Memory B cell (primary cell): Measurements from ENCODE around the gene HPCAL1.
A peak's percentile ranks its signal among the peaks of the same experiment; 100 is the strongest.
"Not testable (repeated sequence)": the region's sequence is repeated elsewhere in the genome, so short reads cannot be mapped to it uniquely, and the experiment has no call there.

Source experiments
- ATAC-seq: fragments of 150-1000 bp; cut with Tn5 transposase; 2 replicates; pipeline ENCODE4 v1.10.0; 2021; ENCODE audit warnings: low read depth, mild to moderate bottlenecking, moderate library complexity
- DNase-seq, 2 donors: peaks; one replicate each; pipeline ENCODE4 v3.0.0; 2022; ENCODE audit warnings: low spot score in 2 of 2
- H3K27ac Mint-ChIP-seq: one replicate; pipeline ENCODE4 v1.8.0; 2022; ENCODE audit warnings: mild to moderate bottlenecking, moderate library complexity, mixed read lengths
- H3K27me3 Mint-ChIP-seq: one replicate; pipeline ENCODE4 v1.8.0; 2022; ENCODE audit warnings: mixed read lengths
- H3K36me3 Mint-ChIP-seq: one replicate; pipeline ENCODE4 v1.8.0; 2022; ENCODE audit warnings: mild to moderate bottlenecking, mixed read lengths
- H3K4me1 Mint-ChIP-seq: one replicate; pipeline ENCODE4 v1.8.0; 2022; ENCODE audit warnings: mixed read lengths
- H3K4me3 Mint-ChIP-seq: one replicate; pipeline ENCODE4 v1.8.0; 2022; ENCODE audit warnings: mild to moderate bottlenecking, moderate library complexity, mixed read lengths
- H3K9me3 Mint-ChIP-seq: one replicate; pipeline ENCODE4 v1.8.0; 2022; ENCODE audit warnings: mixed read lengths

HPCAL1 gene

DNA sequence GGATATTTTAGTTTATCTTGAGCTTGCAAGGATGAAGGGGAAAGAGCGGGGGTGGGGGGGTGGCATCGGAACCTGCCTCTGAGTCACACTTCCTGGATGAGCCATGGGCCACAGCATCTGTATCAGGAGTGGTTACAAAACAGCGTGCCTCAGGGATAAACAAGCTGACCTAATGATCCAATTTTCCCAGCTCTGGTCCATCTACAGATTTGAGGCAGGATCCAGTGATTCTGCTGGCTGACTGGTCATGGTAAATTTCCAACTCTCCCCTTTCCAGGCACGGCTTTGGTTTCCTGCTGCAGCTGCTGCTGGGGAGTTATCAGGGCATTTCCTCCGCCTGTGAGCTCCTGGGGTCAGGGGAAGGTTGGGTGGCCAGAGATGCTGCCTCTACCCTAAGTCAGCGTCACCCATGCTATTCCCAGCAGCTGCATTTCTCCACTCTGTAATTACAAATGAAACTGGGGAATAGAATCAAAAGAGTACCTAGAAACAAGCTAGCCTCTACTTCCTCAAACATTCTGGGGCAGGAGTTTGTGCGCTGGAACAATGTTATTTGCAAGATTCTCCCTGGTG is 4.7 kb upstream of the HPCAL1 start:
- peaks cover 5% of the 10 kb centered on the region for H3K9me3 Mint-ChIP-seq
- H3K27ac Mint-ChIP-seq = no peak overlapping the region
- no peaks in the 10 kb centered on the region for H3K27me3 Mint-ChIP-seq
- ATAC-seq (no peak), DNase-seq (no peak)
- peaks cover 12% of the 10 kb centered on the region for H3K4me1 Mint-ChIP-seq
- H3K4me3 Mint-ChIP-seq = peak overlapping the region; percentile 24
- H3K36me3 Mint-ChIP-seq = peaks cover 2% of the 10 kb centered on the region

GRCh38 chr2:10298777-10299176 is 3.9 kb upstream of the HPCAL1 start:
- H3K27ac Mint-ChIP-seq, H3K27me3 Mint-ChIP-seq, DNase-seq, ATAC-seq, H3K36me3 Mint-ChIP-seq, H3K9me3 Mint-ChIP-seq, H3K4me3 Mint-ChIP-seq: not testable (repeated sequence)
- peaks cover 14% of the 10 kb centered on the region for H3K4me1 Mint-ChIP-seq

- Mint-ChIP-seq H3K4me1 (peaks cover 21% of the 10 kb centered on the region), H3K36me3 (no peaks in the 10 kb centered on the region), H3K4me3 (peak overlapping the region; percentile 12), H3K27me3 (no peaks in the 10 kb centered on the region), H3K9me3 (peaks cover 2% of the 10 kb centered on the region), H3K27ac (peak overlapping the region; percentile 26)
- DNase-seq (no peak), ATAC-seq (no peak)
These were observed 2.3 kb upstream of the HPCAL1 start for GRCh38 chr2:10300328-10300920.

DNA sequence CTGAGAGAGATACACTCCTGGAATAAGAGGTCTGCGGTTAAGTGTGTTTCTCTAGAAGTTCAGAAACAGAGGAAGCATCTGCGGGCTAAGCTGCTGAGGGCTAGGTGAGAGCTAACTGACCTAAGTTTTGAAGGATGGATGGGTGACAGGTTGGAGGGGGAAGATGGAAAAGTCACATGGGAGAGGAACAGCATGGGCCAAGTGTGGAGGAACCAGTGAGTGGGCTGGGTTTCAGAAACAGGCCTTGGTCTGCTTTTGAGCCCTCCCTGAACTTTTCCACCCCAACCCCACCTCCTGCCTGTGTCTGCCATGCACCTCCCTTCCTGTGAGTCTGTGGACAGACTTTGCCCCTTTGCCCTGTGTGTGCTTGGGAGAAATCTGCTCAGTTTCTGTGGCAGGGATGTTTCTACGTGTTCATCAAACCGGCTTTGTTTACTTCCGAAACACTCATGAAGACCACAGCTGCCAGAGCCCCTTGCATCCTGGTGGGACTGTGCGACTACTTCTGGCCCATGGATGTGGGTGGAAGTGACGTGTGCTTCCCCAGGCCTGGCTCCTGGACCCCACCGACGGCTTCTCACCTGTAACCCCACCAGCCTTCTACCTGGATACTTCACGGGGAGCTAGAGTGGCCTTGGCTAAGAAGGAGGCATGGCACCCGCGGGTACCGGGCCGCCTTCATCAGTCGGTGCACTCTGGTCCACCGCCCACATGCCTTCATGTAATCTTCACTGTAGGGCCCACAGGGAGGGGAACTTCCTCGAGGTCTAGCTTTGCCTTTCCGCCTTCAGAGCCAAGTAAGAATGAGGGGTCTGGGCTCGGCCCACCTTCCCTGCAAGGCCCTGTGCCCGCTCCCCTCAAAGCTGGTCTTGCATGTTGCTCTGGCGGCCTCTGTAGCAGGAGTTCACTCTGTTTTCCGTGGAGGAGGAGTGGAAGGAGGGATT is 1.4 kb upstream of the HPCAL1 start:
- Mint-ChIP-seq H3K27ac (peak overlapping the region; percentile 63), H3K36me3 (no peaks in the 10 kb centered on the region), H3K4me1 (peaks cover 25% of the 10 kb centered on the region), H3K9me3 (peaks cover 2% of the 10 kb centered on the region), H3K27me3 (no peaks in the 10 kb centered on the region), H3K4me3 (peak overlapping the region; percentile 82)
- DNase-seq (peak; percentile 3 to 34), ATAC-seq (no peak)

- peak overlapping the region; percentile 82 for H3K4me3 Mint-ChIP-seq
- no peaks in the 10 kb centered on the region for H3K36me3 Mint-ChIP-seq
- H3K27ac Mint-ChIP-seq = peak overlapping the region; percentile 63
- H3K9me3 Mint-ChIP-seq = peaks cover 2% of the 10 kb centered on the region
- H3K27me3 Mint-ChIP-seq = no peaks in the 10 kb centered on the region
- no peak for DNase-seq
- no peak for ATAC-seq
- H3K4me1 Mint-ChIP-seq = peaks cover 25% of the 10 kb centered on the region
These were observed 694 bp upstream of the HPCAL1 start for GRCh38 chr2:10301941-10302478.

DNA sequence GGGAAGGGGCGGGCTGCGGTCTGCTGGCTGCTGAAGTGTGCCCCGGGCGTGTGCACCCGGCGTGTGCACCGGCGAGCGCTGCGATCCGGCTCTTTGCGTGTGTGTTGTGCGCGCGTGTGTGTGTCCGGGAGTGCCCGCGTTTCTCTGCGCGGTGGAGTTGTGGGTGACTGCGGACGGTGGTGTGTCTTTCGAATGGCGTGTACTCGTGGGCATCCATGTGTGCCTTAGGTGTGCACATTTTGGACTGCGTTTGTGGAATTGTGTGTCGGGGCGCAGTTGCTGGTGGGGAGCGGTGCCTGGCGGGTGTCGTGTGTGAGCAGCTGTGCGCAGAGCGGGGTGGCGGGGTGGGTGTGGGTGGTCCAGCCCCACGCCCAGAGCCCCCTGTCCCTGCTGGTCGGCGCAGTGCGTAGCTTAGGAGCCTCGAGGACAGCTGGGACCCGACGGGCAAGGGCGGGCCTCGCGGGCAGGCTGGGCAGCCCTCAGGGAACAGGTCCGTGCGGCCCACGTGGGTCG is 533 bp downstream of the HPCAL1 start:
- Mint-ChIP-seq H3K36me3 (no peaks in the 10 kb centered on the region), H3K4me1 (peaks cover 31% of the 10 kb centered on the region), H3K27ac (peak overlapping the region; percentile 54), H3K9me3 (peaks cover 2% of the 10 kb centered on the region), H3K27me3 (no peaks in the 10 kb centered on the region), H3K4me3 (peak overlapping the region; percentile 99)
- ATAC-seq (peak; percentile 18), DNase-seq (no peak)

- peak; percentile 40 to 58 for DNase-seq
- Mint-ChIP-seq H3K36me3 (no peaks in the 10 kb centered on the region), H3K9me3 (peaks cover 1% of the 10 kb centered on the region), H3K27me3 (no peaks in the 10 kb centered on the region), H3K27ac (no peak overlapping the region), H3K4me3 (peak overlapping the region; percentile 99), H3K4me1 (peaks cover 30% of the 10 kb centered on the region)
- ATAC-seq = peak; percentile 29
These were observed 1.1 kb downstream of the HPCAL1 start for GRCh38 chr2:10303694-10304378.

DNA sequence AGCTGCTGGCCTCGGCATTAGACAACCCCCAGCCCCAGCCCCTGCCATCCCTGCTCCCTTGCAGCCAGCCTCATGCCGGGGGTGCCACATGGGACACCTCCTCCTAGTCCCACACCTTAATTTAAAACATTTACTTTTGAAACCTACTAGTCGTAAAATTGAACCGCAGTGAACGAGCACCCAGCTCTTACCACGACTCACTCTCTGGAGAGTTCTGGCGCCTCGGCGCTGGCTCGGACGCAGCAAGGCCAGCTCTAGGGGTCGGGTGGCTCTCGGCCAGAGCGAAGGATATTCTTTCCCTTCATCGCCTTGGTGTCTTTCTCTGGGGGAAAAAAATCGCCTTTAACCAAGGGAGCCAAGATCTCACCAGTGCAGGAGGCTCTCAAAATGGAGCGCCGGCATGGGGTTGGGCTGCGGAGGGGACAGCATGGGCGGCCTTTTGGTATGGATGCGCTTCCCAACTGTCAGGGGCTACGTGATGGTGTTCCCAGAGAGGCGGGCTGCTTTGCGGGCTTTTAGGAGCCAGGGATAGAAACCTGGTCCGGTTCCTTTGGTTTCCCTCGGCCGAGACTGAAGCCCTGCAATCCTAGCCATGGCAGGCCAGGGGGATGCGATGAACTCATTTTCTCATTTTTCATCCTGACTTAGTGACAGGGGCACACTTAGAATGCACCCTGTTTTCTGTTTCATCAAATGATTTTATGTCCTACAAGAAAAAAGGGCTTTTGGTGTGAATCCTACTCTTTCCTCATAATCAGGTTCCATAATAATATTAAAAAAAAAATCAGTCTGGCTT is 2.0 kb downstream of the HPCAL1 start:
- no peak overlapping the region for H3K27ac Mint-ChIP-seq
- H3K36me3 Mint-ChIP-seq = no peaks in the 10 kb centered on the region
- peaks cover 32% of the 10 kb centered on the region for H3K4me1 Mint-ChIP-seq
- H3K9me3 Mint-ChIP-seq = no peaks in the 10 kb centered on the region
- ATAC-seq (no peak), DNase-seq (no peak)
- H3K4me3 Mint-ChIP-seq = peak overlapping the region; percentile 99
- no peaks in the 10 kb centered on the region for H3K27me3 Mint-ChIP-seq

GRCh38 chr2:10305254-10305635 is 2.5 kb downstream of the HPCAL1 start:
- no peak for DNase-seq
- ATAC-seq = no peak
- H3K27me3 Mint-ChIP-seq = no peaks in the 10 kb centered on the region
- peaks cover 37% of the 10 kb centered on the region for H3K4me1 Mint-ChIP-seq
- no peaks in the 10 kb centered on the region for H3K9me3 Mint-ChIP-seq
- H3K36me3 Mint-ChIP-seq = no peaks in the 10 kb centered on the region
- H3K27ac Mint-ChIP-seq = no peak overlapping the region
- peak overlapping the region; percentile 67 for H3K4me3 Mint-ChIP-seq

- Mint-ChIP-seq H3K9me3 (no peaks in the 10 kb centered on the region), H3K27ac (no peak overlapping the region), H3K36me3 (no peaks in the 10 kb centered on the region), H3K4me1 (peaks cover 38% of the 10 kb centered on the region), H3K27me3 (no peaks in the 10 kb centered on the region), H3K4me3 (no peak overlapping the region)
- ATAC-seq (no peak), DNase-seq (no peak)
These were observed 3.0 kb downstream of the HPCAL1 start for GRCh38 chr2:10305715-10306114.

DNA sequence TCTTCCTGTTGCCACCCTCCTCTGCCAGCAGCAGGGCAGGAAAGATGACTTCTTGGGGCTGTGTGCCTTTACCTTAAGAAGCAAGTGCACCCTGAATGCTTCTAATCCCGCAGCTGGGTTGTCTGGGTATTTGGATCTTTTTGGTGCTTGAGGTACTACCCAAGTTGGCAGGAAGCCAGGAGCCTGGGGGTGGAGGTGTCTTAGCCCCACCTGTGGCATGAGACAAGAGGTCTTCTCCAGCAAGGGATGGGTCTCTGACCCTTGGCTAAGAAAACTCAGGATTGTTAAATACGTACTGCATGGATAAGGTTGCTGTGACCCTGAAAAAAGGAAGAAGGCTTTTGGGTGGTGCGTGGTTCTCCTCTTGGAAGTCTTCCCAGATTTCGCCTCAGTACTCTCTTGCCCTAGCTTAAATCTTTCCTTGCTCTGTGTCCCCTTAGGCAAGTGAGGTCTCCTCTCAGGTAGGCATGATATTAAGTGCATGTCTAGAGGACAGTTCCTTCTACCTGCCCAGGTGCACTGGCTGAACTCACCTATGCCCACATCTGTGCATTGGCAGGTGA is 4.3 kb downstream of the HPCAL1 start:
- Mint-ChIP-seq H3K27ac (no peak overlapping the region), H3K27me3 (no peaks in the 10 kb centered on the region), H3K9me3 (no peaks in the 10 kb centered on the region), H3K36me3 (no peaks in the 10 kb centered on the region), H3K4me1 (peaks cover 35% of the 10 kb centered on the region), H3K4me3 (no peak overlapping the region)
- DNase-seq = no peak
- ATAC-seq = no peak

GRCh38 chr2:10307561-10308156 is 5.0 kb downstream of the HPCAL1 start:
- no peak overlapping the region for H3K4me3 Mint-ChIP-seq
- ATAC-seq (no peak), DNase-seq (no peak)
- no peaks in the 10 kb centered on the region for H3K27me3 Mint-ChIP-seq
- no peak overlapping the region for H3K27ac Mint-ChIP-seq
- no peaks in the 10 kb centered on the region for H3K36me3 Mint-ChIP-seq
- no peaks in the 10 kb centered on the region for H3K9me3 Mint-ChIP-seq
- peaks cover 35% of the 10 kb centered on the region for H3K4me1 Mint-ChIP-seq
